Activated CD4-positive, alpha-beta T cell treated with anti-CD3 and anti-CD28 coated beads for 4 hours (primary cell): ENCODE results near the gene MBOAT7.
A peak's percentile ranks its signal among the peaks of the same experiment; 100 is the strongest.

Experiments used
- DNase-seq, 2 donors: peaks; one replicate each; pipeline ENCODE4 v3.0.0-alpha.2; 2020

The MBOAT7 gene

GRCh38 chr19:54137699-54138488, 51.5 kb downstream of the MBOAT7 start, which contains the start of gene CNOT3:
Gene CNOT3 (plus strand): TSS chr19:54137762. CDS start chr19:54142979, 5,217 bp downstream.
- DNase-seq: no peak

GRCh38 chr19:54136864-54137698, 52.3 kb downstream of the MBOAT7 start:
- peak; percentile 98 to 99 for DNase-seq

GRCh38 chr19:54136086-54136863, 53.1 kb downstream of the MBOAT7 start:
- DNase-seq: no peak

GRCh38 chr19:54133957-54134590, 55.3 kb downstream of the MBOAT7 start:
- DNase-seq: no peak

- no peak for DNase-seq
Measured at GRCh38 chr19:54133312-54133956, 55.9 kb downstream of the MBOAT7 start.

- DNase-seq: no peak
Measured at GRCh38 chr19:54129617-54129996, 59.8 kb downstream of the MBOAT7 start.

GRCh38 chr19:54128796-54129616, 60.4 kb downstream of the MBOAT7 start:
- DNase-seq: no peak

GRCh38 chr19:54128441-54128725, 61.0 kb downstream of the MBOAT7 start:
- no peak for DNase-seq

- DNase-seq: no peak
Measured at GRCh38 chr19:54127688-54128440, 61.5 kb downstream of the MBOAT7 start.

GRCh38 chr19:54125713-54126112, 63.7 kb downstream of the MBOAT7 start:
- DNase-seq: no peak

GRCh38 chr19:54124393-54124792, 65.0 kb downstream of the MBOAT7 start:
- no peak for DNase-seq

- no peak for DNase-seq
Measured at GRCh38 chr19:54123682-54124081, 65.7 kb downstream of the MBOAT7 start.
